GM19193 (cell line): ENCODE results near the gene TSBP1.

ENCODE experiments used
- POLR2A ChIP-seq: IDR thresholded peaks from 4 replicates; pipeline ENCODE4 v1.6.1; 2011; ENCODE audit not compliant: insufficient read depth, insufficient read length; ENCODE audit errors: extremely low read depth

TSBP1 gene

GRCh38 chr6:32387589-32388340, 16.1 kb upstream of the TSBP1 start:
- no peak for TF ChIP-seq POLR2A

DNA sequence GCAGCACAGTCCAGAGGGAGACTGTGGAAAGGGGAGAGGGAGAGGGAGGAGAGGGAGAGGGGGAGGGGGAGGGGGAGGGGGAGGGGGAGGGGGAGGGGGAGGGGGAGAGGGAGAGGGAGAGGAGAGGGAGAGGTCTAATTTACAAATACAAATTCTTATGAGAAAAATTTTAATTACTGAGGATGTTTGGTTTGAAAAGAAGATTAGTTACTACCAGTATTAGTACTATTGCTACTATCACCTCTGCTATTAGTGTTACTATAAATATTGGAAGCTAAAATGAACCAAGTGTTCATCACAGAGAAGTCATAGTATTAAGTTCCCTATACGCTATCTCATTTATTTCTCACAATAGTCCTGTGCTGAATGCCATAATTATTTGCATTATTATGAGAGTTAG, 14.3 kb upstream of the TSBP1 start:
- no peak for TF ChIP-seq POLR2A

GRCh38 chr6:32382757-32383420, 11.2 kb upstream of the TSBP1 start:
- no peak for TF ChIP-seq POLR2A

DNA sequence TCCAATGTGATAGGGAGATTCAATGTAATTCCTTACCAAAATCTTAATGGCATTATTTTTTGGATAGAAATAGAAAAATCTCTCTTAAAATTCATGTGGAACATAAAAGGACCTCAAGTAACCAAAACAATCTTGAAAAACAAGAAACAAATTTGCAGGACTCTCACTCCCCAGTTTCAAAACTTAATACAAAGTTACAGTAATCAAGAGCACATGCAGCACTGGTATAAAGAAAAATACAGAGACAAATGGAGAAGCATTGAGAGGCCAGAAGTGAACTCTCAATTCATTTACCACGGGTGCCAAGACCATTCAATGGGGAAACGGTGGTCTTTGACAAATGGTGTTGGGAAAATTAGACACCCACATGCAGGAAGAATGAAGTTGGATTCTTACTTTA, 7.8 kb upstream of the TSBP1 start:
- TF ChIP-seq POLR2A = no peak

- TF ChIP-seq POLR2A = no peak
Observed at GRCh38 chr6:32375739-32376529, 4.2 kb upstream of the TSBP1 start.

DNA sequence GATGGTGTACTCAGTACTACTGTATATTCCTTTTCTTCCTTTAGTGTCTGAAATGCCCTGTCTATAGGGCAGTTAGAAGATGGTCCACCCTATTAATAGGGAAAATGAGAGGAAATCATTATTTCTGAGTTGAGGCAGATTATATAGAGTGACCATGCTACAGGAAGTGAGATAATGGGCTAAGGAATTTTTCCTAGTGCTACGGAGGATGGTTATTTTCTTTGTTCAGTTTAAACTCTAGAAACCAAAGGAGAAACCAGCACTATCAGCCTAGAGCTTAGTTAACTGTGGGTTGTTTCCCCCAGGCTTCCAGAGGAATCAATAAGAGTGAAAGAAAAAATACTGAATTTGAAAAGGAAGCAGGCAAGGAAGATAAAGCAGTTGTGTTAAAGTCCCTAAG, 474 bp downstream of the TSBP1 start:
- no peak for TF ChIP-seq POLR2A

DNA sequence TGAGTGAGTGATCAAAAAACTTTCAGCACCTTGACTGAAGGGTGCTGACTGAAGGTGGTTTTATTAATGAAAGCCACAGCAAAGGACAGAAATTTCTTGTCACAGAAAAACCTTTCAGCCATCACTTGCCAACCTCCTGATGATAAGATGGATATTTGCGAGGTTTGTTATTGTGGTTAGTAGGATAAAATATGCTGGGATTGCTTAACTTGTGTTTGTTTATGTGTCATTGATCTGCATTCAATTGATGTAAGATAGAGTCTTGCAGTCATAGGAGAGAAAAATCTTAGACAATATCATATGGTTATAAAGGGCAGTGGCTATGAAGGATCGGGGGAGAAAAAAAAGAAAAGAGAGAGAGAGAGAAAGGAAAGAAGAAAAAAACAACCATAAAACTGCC, 1.2 kb downstream of the TSBP1 start:
- TF ChIP-seq POLR2A = no peak

DNA sequence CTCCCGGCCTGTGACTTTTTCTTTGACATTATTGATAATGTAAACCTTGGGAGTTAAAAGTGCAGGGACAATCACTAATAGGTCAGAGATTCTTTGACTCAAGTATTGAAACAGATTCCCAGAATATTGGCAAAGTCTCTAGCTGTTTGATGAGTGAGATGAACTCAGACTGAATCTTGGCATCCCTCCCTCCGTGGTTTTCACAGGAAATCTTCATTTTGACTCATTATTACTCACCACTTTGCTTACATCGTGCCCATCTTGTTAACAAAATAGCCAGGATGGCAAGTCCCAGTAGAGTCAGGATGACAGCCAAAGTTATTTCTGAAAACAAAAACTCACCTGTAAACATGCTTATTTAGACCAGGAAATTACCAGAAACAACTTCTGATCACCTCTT, 2.0 kb downstream of the TSBP1 start:
- TF ChIP-seq POLR2A = no peak

GRCh38 chr6:32367644-32368043, 4.1 kb downstream of the TSBP1 start:
- no peak for TF ChIP-seq POLR2A

GRCh38 chr6:32355018-32355417, 16.7 kb downstream of the TSBP1 start:
- TF ChIP-seq POLR2A = no peak

- no peak for TF ChIP-seq POLR2A
Observed at GRCh38 chr6:32353348-32353747, 18.4 kb downstream of the TSBP1 start.

DNA sequence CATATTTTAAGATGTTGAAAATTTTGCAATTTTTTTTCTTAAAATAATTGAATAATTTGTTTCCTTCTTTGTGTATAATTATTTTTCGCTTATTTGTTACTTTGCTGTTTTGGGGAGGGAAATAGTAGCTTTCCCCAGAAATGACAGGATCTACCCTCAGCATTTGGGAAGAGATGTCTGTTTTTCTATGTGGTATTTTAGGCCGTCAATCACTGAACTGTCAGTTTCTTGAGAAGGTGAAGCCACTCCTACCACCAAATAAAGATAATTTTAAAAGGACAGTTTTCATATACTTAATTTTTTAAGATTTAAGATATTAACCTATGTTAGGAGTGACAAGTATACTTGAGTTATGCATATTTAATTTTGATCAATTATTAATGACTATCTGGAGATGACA, 31.5 kb downstream of the TSBP1 start:
- no peak for TF ChIP-seq POLR2A

GRCh38 chr6:32337186-32337805, 34.4 kb downstream of the TSBP1 start:
- TF ChIP-seq POLR2A = no peak

DNA sequence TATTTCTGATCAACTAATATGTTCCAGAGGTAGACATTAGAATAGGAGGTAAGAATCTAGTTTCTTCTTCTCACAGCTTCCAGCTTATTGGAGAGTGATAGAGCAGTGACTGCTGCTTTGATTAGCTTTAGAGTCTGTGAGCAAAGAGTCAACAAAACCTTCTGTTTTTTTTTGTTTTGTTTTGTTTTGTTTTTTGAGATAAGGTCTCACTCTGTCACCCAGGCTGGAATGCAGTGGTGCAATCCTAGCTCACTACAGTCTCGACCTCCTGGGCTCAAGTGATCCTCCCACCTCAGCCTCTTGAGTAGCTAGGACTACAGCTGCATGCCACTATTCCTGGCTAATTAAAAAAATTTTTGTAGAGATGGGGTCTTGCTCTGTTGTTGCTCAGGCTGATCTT, 39.3 kb downstream of the TSBP1 start:
- no peak for TF ChIP-seq POLR2A

GRCh38 chr6:32329141-32329540, 42.6 kb downstream of the TSBP1 start:
- TF ChIP-seq POLR2A = no peak
